Activated CD4-positive, alpha-beta T cell treated with anti-CD3 and anti-CD28 coated beads, Interleukin-2, amount 50 U/mL, for 1 hour (primary cell): Measurements from ENCODE around the gene HELZ.
A peak's percentile ranks its signal among the peaks of the same experiment; 100 is the strongest.
"Not testable (repeated sequence)": the region's sequence is repeated elsewhere in the genome, so short reads cannot be mapped to it uniquely, and the experiment has no call there.

ENCODE experiments used
- DNase-seq: peaks from one replicate; pipeline ENCODE4 v3.0.0-alpha.2; 2020

HELZ gene

DNA sequence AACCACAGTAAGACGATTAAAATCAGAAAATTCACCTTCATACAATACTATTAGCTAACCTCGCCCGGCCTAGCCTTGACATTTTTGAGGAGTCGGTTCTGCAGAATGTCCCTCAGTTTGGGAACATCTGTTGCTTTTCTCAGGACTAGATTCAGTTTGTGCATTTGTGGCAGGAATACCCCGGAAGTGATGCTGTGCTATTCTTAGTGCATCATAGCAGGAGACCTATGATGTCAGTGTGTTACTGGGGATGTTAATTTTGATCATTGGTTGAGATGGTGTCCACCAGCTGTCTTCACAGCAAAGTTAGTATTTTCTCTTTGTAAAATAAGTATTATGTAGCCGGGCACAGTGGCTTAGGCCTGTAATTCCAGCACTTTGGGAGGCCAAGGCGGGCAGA, 21.5 kb upstream of the HELZ start:
- no peak for DNase-seq

DNA sequence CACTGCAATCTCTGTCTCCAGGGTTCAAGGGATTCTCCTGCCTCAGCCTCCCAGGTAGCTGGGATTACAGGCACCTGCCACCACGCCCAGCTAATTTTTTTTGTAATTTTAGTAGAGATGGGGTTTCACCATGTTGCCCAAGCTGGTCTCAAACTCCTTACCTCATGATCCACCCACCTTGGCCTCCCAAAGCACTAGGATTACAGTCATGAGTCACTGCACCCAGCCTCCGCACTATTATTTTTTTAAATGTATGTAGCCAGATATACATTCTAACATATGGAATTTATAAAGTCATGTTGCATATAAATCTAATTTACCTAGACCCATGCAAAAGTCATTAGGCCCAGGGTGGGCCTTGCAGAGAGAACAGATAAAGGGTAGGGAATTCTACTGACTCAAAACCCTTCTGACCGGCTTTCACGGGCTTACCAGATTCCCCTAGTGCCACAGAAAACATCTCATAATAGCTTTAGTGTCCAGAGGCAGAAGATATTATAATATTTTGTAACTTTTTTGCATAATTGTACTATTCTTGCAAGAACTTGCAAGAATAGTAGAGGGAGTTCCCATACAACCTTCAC, 20.5 kb upstream of the HELZ start:
- DNase-seq = no peak

GRCh38 chr17:67262435-67263117, 17.6 kb upstream of the HELZ start:
- DNase-seq = no peak

- DNase-seq = no peak
These were observed 15.4 kb upstream of the HELZ start for GRCh38 chr17:67260170-67260987.

GRCh38 chr17:67258821-67259468, 13.9 kb upstream of the HELZ start:
- DNase-seq = no peak

DNA sequence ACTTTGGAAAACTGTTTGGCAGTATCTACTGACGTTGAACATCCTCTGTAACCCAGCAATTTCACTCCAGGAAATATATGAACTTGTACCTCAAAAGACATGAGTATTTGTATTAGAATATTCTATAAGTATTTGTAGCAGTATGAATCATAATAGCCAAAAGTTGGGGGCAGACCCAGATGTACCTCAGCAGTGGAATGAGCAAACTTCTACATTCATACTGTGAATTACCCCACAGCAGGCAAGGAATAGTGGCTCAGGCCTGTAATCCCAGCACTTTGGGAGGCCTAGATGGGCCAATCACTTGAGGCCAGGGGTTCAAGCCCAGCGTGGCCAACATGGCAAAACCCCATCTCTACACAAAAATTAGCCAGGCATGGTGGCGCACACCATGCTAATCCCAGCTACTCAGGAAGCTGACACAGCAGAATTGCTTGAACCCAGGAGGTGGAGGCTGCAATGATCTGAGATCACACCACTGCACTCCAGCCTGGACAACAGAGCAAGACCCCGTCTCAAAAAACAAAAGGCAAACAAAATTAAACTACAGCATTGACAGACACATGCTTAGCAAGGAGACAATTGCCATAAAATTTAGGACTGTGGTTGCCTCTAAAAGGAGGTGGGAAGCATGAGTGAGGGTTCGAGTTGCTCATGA, 11.2 kb upstream of the HELZ start:
- DNase-seq = no peak

DNA sequence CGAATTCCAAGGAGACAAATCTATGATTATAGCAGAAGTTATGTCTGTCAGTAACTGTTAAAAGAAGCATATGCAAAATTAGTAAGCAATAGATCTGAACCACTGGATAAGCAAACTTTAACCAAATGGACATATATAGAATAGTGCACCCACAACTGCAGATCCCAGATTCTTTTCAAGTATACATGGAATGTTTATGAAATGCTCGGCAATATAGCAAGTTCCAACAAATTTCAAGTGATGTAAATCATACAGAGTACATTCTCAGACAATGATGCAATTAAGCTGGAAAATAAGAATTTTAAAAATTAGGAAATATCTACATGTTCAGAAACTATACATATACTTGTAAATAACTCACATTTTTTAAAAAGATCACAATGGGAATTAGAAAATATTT, 8.4 kb upstream of the HELZ start:
- no peak for DNase-seq

- DNase-seq = not testable (repeated sequence)
These were observed 6.6 kb upstream of the HELZ start for GRCh38 chr17:67251586-67251985.

- DNase-seq = no peak
These were observed 3.3 kb upstream of the HELZ start for GRCh38 chr17:67248291-67248690.

DNA sequence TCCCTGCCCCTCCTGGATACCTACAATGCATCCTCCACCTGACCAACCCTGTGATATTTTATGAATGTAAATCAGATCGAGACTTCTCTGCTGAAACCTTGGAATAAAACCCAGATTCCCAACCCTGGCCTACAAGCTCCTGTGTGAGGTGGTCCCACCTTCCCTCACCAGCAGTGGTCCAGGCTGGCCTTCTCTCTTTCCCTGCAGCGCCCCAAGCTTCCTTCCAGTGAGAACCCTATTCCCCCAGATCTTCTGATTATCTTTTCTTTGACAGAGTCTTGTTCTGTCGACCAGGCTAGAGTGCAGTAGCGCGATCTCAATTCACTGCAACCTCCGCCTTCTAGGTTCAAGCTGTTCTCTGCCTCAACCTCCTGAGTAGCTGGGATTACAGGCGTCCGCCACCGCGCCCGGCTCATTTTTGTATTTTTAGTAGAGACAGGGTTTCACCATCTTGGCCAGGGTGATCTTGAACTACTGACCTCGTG, 2.5 kb upstream of the HELZ start:
- DNase-seq = no peak

DNA sequence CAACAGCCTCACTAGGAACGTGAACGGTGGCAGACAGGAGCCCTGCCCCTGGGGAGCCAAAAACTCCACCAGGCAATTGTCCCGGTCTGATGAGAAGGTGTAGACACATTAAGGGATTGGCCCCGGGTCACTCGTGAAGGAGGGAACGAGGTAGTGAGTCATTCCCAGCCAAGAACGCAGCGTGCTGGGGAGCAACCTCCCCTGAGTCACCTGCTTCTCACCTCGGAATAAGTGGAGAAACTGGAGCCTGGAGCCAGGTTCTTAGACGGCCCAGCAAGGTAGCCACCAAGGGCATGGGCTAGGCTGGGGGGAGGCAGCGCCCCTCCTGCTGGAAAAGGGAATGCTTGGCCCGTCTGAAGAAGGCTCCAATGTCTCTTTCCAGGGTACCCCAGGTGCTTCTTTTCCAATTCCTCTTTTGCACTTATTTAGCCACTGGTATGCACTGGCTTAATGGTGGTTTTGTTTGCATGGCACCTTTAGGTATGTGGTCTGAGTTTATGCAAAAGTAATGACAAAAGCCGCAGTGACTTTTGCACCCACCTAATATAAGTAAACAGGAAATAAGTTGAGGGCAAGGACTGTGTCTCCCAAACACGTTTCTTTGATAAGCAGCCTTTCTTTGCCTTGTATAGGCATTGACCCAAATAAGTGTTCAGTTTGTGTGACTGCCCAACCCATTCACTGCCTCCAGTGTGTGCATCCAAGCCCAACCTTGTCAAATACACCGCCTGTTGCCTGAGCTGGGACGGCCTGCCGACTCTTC, 1.8 kb upstream of the HELZ start:
- DNase-seq = peak; percentile 27

DNA sequence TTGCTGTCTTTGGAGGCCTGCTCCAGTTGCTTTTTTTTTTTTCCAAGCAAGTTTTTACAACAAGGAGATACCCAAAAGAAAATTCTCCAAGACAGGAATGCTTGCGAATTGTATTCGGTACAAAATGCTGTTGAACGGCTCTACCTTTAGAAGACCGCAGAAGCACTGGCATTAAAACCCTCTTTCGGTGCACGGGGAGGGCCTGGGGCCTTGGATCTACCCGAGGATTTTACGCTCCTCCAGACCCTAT, 1.3 kb upstream of the HELZ start:
- no peak for DNase-seq

GRCh38 chr17:67245694-67246402, 852 bp upstream of the HELZ start:
- peak; percentile 53 for DNase-seq

GRCh38 chr17:67244431-67245072, 444 bp downstream of the HELZ start:
- DNase-seq = no peak

DNA sequence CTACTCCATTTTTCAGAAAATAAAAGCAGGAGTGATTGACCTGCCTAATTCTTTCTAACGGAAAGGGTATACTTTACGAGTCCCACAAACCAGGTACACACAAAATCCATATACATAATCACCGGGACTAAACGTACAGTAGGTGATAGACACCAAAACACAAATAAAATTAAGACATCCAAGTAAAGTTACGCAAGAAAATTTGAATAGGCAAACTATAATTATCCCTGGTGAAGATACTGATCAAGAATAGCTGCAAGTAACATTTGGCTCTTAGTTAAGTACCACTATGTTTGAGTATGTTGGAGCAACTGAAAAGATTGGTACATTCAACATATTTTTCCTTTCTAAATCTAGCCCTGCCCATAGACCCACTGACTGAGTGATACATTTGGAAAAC, 1.7 kb downstream of the HELZ start:
- DNase-seq = no peak

DNA sequence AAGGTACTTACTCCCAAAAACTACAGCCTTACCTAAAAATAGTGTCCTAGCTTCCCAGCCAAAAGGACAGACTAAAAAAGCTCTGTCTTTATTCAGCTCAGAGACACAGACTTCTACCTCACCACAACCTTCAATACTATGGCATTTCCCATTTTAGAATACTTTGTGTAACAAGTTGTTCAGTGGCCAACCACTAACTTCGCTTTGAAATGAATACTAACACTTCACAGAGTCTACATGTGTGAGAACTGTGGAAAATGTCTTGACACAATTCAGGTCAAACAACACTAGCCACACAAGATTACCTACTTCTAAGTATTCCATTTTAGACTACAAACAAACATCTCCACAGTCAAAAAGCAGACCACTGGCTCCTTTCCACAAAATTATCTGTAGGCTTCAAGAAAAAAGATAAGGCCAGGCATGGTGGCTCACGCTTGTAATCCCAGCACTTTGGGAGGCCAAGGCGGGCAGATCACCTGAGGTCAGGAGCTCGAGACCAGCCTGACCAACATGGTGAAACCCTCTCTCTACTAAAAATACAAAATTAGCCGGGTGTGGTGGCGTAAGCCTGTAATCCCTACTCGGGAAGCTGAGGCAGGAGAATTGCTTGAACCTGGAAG, 3.2 kb downstream of the HELZ start:
- DNase-seq = no peak

- no peak for DNase-seq
These were observed 5.4 kb downstream of the HELZ start for GRCh38 chr17:67239597-67239996.

DNA sequence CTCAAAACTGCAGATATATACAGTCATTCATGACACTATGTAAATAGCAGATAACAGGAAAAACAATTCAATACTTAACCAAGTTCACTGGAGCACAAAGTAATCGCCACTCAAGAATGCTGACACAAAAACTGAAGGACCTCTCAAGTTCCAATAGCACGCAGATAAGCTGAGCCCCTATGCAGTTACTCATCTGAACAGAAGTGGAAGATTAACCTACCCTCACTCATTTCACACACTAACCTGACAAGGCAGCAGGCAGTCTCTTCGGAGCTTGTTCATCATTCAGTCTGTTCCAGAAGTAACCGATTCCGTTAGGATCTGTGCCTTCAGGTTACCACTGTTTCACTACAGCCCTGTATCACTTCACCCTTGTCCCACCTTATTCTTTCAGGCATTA, 6.0 kb downstream of the HELZ start:
- no peak for DNase-seq

- no peak for DNase-seq
These were observed 12.6 kb downstream of the HELZ start for GRCh38 chr17:67232441-67232840.

- no peak for DNase-seq
These were observed 15.7 kb downstream of the HELZ start for GRCh38 chr17:67229109-67229955.
